Measurements from ENCODE around the gene ARHGEF28.

ARHGEF28 gene

DNA sequence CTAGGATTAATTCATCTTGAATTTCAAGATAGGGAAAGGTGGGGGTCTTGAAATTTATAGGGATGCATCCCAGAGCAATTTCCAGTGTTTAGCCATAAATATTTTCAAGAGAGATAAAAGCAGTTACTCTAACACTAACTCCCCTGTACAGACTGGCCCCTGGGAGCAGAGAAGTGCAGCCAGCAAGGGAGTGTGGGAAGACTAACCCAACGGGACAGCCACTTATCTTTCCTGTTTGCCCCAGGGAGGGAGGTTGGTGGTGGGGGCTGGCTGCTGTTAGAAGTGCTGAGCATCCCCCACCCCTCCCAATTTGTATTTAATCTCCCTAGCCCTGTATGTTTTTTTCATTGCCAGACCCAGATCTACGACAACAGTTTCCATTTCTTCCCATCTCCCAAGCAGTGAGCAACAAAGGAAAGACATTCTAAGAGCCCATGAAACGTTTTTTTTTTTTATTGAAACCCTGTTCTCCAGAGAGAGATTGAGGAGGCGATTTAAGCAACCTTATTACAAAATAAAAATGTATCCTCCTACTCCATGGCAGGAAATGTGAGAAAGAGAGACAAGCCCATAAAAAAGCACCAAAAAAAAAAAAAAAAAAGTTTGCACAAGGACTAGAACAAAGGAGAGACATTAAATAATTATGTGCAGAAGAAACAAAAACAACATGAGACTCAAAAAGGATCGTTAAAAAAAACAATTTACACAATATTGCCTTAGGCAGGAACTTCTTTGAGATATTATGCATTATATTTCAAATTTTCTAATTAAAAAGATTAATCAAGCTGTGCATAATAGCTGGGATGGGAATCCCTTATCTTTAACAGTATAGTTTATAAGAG is 343.4 kb downstream of the ARHGEF28 start:
- no CpG with 5 or more reads among the region's 5 CpGs for WGBS (ENCODE audit: insufficient coverage, insufficient read length)
- no peaks in the 10 kb centered on the region for H3K4me1 ChIP-seq (ENCODE audit: control insufficient read depth, insufficient read depth, low read length)
- no peaks in the 10 kb centered on the region for H3K36me3 ChIP-seq (ENCODE audit: control insufficient read depth, insufficient read depth, low read length)
- no peak overlapping the region for H3K4me3 ChIP-seq (ENCODE audit: low read length)
- no peak for DNase-seq (ENCODE audit: low read depth, low spot score)
- H3K27ac ChIP-seq (ENCODE audit: low read length), result no peak overlapping the region
- no peaks in the 10 kb centered on the region for H3K27me3 ChIP-seq (ENCODE audit: control insufficient read depth, insufficient read depth, low read length)
- no peaks in the 10 kb centered on the region for H3K9me3 ChIP-seq (ENCODE audit: control insufficient read depth, insufficient read depth, low read length)

DNA sequence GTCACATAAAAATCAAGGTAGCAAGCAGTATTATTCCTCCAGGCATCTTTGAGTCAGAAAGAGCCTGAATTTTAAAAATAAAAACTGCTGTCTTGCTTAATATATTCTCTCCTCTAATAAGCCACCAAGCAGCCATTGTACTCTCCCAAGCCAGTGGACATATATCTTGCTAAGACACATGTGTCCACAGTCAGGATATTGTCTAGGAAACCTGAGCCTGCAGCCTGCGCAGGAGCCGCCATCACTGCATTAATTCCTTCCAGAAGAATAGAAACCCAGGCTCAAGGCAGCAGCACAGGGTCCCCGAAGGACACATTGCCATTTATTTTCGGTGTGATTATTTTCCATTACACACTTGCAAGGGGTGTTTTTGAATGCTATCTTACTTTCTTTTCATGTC is 345.3 kb downstream of the ARHGEF28 start:
- no peak overlapping the region for H3K4me3 ChIP-seq (ENCODE audit: low read length)
- H3K27ac ChIP-seq (ENCODE audit: low read length), result no peak overlapping the region
- WGBS (ENCODE audit: insufficient coverage, insufficient read length), result no CpG with 5 or more reads among the region's 4 CpGs
- no peaks in the 10 kb centered on the region for H3K36me3 ChIP-seq (ENCODE audit: control insufficient read depth, insufficient read depth, low read length)
- no peaks in the 10 kb centered on the region for H3K9me3 ChIP-seq (ENCODE audit: control insufficient read depth, insufficient read depth, low read length)
- no peaks in the 10 kb centered on the region for H3K27me3 ChIP-seq (ENCODE audit: control insufficient read depth, insufficient read depth, low read length)
- no peak for DNase-seq (ENCODE audit: low read depth, low spot score)
- no peaks in the 10 kb centered on the region for H3K4me1 ChIP-seq (ENCODE audit: control insufficient read depth, insufficient read depth, low read length)

DNA sequence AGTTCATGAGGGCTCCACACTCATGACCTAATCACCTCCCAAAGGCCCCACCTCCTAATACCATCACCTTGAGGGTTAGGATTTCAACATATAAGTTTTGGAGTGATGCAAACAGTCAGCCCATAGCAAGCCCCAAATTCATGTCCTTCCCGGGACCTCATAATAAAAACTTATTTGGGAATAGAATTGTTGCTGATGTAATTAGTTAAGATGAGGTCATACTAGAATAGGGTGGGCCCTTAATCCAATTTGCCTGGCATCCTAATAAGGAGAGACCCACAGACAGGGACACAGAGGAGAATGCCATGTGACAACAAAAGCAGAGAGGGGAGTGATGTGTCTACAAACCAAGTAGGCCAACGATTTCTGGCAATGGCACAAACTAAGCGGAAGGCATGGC is 347.1 kb downstream of the ARHGEF28 start:
- H3K27ac ChIP-seq (ENCODE audit: low read length), result no peak overlapping the region
- no peak for DNase-seq (ENCODE audit: low read depth, low spot score)
- WGBS (ENCODE audit: insufficient coverage, insufficient read length), result no CpG with 5 or more reads among the region's 3 CpGs
- no peak overlapping the region for H3K4me3 ChIP-seq (ENCODE audit: low read length)
- H3K4me1 ChIP-seq (ENCODE audit: control insufficient read depth, insufficient read depth, low read length), result no peaks in the 10 kb centered on the region
- no peaks in the 10 kb centered on the region for H3K27me3 ChIP-seq (ENCODE audit: control insufficient read depth, insufficient read depth, low read length)
- no peaks in the 10 kb centered on the region for H3K36me3 ChIP-seq (ENCODE audit: control insufficient read depth, insufficient read depth, low read length)
- no peaks in the 10 kb centered on the region for H3K9me3 ChIP-seq (ENCODE audit: control insufficient read depth, insufficient read depth, low read length)

DNA sequence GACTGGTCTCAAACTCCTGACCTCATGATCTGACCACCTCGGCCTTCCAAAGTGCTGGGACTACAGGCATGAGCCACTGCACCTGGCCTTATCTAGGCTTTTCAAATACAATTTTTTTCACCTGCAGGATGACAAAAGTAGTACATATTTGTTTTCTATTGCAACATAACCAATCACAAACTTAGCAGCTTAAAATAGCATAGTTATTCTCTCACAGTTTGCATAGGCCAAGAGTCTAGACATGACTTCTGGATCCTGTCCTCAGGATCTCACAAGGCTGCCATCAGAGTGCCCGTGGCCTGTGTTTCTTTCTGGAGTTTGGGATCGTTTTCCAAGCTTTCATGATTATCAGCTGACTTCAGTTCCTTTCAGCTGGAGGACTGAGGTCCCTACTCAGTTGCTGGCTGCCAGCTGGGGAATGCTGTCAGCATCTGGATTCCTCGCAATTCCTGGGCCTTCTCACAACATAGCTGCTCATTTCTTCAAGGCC is 348.9 kb downstream of the ARHGEF28 start:
- no peaks in the 10 kb centered on the region for H3K9me3 ChIP-seq (ENCODE audit: control insufficient read depth, insufficient read depth, low read length)
- no peak for DNase-seq (ENCODE audit: low read depth, low spot score)
- no peaks in the 10 kb centered on the region for H3K4me1 ChIP-seq (ENCODE audit: control insufficient read depth, insufficient read depth, low read length)
- H3K36me3 ChIP-seq (ENCODE audit: control insufficient read depth, insufficient read depth, low read length), result no peaks in the 10 kb centered on the region
- H3K27ac ChIP-seq (ENCODE audit: low read length), result no peak overlapping the region
- no peaks in the 10 kb centered on the region for H3K27me3 ChIP-seq (ENCODE audit: control insufficient read depth, insufficient read depth, low read length)
- WGBS (ENCODE audit: insufficient coverage, insufficient read length), result no CpG with 5 or more reads among the region's 4 CpGs
- no peak overlapping the region for H3K4me3 ChIP-seq (ENCODE audit: low read length)

DNA sequence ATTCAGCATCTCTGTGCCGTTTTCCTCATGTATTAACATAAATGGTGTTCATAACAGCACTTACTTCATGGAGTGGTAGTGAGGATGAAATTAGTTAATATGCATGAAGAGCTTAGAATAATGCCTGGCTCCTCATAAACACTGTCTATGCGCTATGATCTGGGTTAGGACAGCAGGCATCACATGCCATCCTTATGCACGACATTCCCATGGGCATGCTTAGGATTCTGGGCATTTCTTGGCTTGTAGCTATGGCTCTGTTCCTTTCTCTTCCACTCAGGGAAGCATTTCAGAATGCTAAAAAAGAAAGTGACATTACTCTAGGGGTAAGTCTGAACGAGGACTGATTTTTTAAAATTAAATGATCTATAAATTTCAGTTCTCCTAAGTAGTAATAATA is 349.8 kb downstream of the ARHGEF28 start:
- no peaks in the 10 kb centered on the region for H3K36me3 ChIP-seq (ENCODE audit: control insufficient read depth, insufficient read depth, low read length)
- DNase-seq (ENCODE audit: low read depth, low spot score), result no peak
- no peaks in the 10 kb centered on the region for H3K27me3 ChIP-seq (ENCODE audit: control insufficient read depth, insufficient read depth, low read length)
- H3K27ac ChIP-seq (ENCODE audit: low read length), result no peak overlapping the region
- whole genome bisulfite sequencing (ENCODE audit: insufficient coverage, insufficient read length), result no CpG with 5 or more reads among the region's 4 CpGs
- no peak overlapping the region for H3K4me3 ChIP-seq (ENCODE audit: low read length)
- no peaks in the 10 kb centered on the region for H3K4me1 ChIP-seq (ENCODE audit: control insufficient read depth, insufficient read depth, low read length)
- no peaks in the 10 kb centered on the region for H3K9me3 ChIP-seq (ENCODE audit: control insufficient read depth, insufficient read depth, low read length)

DNA sequence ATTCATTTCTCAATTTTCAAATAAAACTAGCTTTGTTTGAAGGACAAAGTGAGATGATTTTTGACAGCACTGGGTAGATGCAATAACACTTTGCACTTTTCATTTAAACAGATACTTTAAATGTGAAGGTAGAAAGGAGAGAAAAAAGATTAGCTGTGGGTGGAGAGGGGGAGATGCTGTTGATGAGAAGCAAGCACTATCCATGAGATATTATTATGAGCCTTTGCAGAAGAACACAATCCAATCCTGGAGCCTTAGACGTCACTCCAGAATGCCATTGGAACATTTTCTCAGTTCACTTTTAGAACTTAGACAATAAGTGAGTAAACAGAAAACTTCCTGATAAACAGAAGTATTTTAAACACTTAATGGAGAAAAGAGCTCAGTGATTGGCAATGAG is 351.1 kb downstream of the ARHGEF28 start:
- WGBS (ENCODE audit: insufficient coverage, insufficient read length), result no CpG with 5 or more reads among the region's 1 CpG
- Histone ChIP-seq H3K36me3 (ENCODE audit: control insufficient read depth, insufficient read depth, low read length) (no peaks in the 10 kb centered on the region), H3K27ac (ENCODE audit: low read length) (no peak overlapping the region), H3K4me3 (ENCODE audit: low read length) (no peak overlapping the region), H3K27me3 (ENCODE audit: control insufficient read depth, insufficient read depth, low read length) (no peaks in the 10 kb centered on the region), H3K4me1 (ENCODE audit: control insufficient read depth, insufficient read depth, low read length) (no peaks in the 10 kb centered on the region), H3K9me3 (ENCODE audit: control insufficient read depth, insufficient read depth, low read length) (no peaks in the 10 kb centered on the region)
- DNase-seq (ENCODE audit: low read depth, low spot score), result no peak

DNA sequence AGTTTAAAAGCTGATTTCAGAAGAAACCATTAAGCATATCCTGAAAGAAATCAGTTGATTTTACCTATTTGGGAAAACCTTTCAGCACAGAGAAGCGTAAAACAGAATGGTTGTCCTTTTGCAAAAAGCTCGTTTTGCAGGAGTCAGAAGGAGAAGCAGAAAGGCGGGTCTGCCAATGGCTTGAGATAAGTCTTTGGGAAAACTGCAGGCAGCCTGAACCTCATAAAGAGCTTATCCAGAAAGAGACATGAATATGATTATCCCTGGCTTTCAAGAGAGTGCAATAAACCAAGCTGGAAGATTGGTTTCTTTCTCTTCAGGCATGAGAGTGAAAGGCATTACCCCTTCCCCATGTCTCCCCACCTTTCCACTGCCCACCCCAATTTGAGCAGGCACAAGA is 353.3 kb downstream of the ARHGEF28 start:
- DNase-seq (ENCODE audit: low read depth, low spot score), result no peak
- Histone ChIP-seq H3K27me3 (ENCODE audit: control insufficient read depth, insufficient read depth, low read length) (no peaks in the 10 kb centered on the region), H3K4me1 (ENCODE audit: control insufficient read depth, insufficient read depth, low read length) (no peaks in the 10 kb centered on the region), H3K9me3 (ENCODE audit: control insufficient read depth, insufficient read depth, low read length) (no peaks in the 10 kb centered on the region), H3K27ac (ENCODE audit: low read length) (no peak overlapping the region), H3K4me3 (ENCODE audit: low read length) (no peak overlapping the region), H3K36me3 (ENCODE audit: control insufficient read depth, insufficient read depth, low read length) (no peaks in the 10 kb centered on the region)
- WGBS (ENCODE audit: insufficient coverage, insufficient read length), result no CpG with 5 or more reads among the region's 3 CpGs

DNA sequence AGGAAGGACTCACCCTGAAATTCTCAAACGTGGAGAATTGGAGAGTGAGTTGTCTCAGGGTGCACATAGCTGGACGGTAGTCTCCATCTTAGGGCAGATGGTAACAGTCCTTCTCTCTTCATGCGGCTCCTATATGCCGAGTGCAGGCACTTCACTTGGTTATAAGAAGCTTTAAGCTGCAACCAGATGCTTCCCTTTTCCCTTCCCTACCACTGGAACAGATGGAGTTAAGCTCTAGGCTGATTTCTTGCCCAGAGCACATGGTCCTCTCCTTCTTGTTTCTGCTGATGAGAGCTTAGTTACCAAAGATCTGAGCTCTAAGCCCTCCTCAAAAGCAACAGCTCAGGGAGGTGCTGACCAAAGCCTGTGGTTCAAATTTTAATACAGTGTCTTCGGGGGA is 355.7 kb downstream of the ARHGEF28 start:
- no peaks in the 10 kb centered on the region for H3K36me3 ChIP-seq (ENCODE audit: control insufficient read depth, insufficient read depth, low read length)
- no peaks in the 10 kb centered on the region for H3K9me3 ChIP-seq (ENCODE audit: control insufficient read depth, insufficient read depth, low read length)
- H3K4me3 ChIP-seq (ENCODE audit: low read length), result no peak overlapping the region
- DNase-seq (ENCODE audit: low read depth, low spot score), result no peak
- WGBS (ENCODE audit: insufficient coverage, insufficient read length), result no CpG with 5 or more reads among the region's 5 CpGs
- no peaks in the 10 kb centered on the region for H3K4me1 ChIP-seq (ENCODE audit: control insufficient read depth, insufficient read depth, low read length)
- H3K27ac ChIP-seq (ENCODE audit: low read length), result no peak overlapping the region
- H3K27me3 ChIP-seq (ENCODE audit: control insufficient read depth, insufficient read depth, low read length), result no peaks in the 10 kb centered on the region

DNA sequence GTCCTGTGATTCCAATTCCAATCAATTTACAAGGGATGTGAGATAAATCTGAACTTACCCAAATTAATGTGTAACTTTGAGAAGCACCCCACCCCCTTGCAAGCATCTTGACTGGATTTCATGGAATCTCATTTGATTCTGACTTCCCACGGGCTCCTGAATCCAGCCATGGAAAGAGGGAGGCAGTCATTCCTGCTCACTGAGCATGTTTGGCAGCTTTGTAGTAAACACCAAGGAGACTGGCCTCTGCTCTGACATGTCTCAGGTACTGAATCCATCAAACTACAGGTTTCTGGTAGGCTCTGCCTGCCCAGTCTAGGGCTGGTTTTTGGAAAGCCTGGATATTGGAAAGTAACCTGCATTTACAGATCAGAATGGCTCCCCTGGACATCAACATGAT is 357.6 kb downstream of the ARHGEF28 start:
- Histone ChIP-seq H3K4me1 (ENCODE audit: control insufficient read depth, insufficient read depth, low read length) (no peaks in the 10 kb centered on the region), H3K27me3 (ENCODE audit: control insufficient read depth, insufficient read depth, low read length) (no peaks in the 10 kb centered on the region), H3K36me3 (ENCODE audit: control insufficient read depth, insufficient read depth, low read length) (no peaks in the 10 kb centered on the region), H3K27ac (ENCODE audit: low read length) (no peak overlapping the region), H3K9me3 (ENCODE audit: control insufficient read depth, insufficient read depth, low read length) (no peaks in the 10 kb centered on the region), H3K4me3 (ENCODE audit: low read length) (no peak overlapping the region)
- no CpG with 5 or more reads among the region's 1 CpG for WGBS (ENCODE audit: insufficient coverage, insufficient read length)
- no peak for DNase-seq (ENCODE audit: low read depth, low spot score)

DNA sequence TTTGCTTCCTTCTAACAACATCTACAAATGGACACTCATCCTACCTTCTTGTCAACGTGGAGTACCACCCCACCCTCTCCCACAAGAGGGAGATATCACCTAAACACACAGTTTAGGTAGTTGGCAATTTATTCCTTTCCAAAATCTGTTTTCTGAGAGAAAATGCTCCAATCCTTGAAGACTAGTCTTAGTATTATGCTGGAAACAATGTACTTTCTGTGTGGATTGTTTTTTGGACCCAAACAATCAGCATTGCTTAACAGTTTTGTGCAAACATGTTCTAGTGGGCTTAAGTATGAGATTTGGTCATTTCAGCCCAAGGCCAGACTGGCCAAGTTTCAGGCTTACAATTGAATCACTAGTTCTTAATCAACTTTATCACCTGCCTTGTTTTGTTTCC is 359.1 kb downstream of the ARHGEF28 start:
- H3K27ac ChIP-seq (ENCODE audit: low read length), result no peak overlapping the region
- H3K36me3 ChIP-seq (ENCODE audit: control insufficient read depth, insufficient read depth, low read length), result no peaks in the 10 kb centered on the region
- no peaks in the 10 kb centered on the region for H3K9me3 ChIP-seq (ENCODE audit: control insufficient read depth, insufficient read depth, low read length)
- no CpG with 5 or more reads among the region's 1 CpG for WGBS (ENCODE audit: insufficient coverage, insufficient read length)
- no peaks in the 10 kb centered on the region for H3K4me1 ChIP-seq (ENCODE audit: control insufficient read depth, insufficient read depth, low read length)
- no peaks in the 10 kb centered on the region for H3K27me3 ChIP-seq (ENCODE audit: control insufficient read depth, insufficient read depth, low read length)
- H3K4me3 ChIP-seq (ENCODE audit: low read length), result no peak overlapping the region
- DNase-seq (ENCODE audit: low read depth, low spot score), result no peak

DNA sequence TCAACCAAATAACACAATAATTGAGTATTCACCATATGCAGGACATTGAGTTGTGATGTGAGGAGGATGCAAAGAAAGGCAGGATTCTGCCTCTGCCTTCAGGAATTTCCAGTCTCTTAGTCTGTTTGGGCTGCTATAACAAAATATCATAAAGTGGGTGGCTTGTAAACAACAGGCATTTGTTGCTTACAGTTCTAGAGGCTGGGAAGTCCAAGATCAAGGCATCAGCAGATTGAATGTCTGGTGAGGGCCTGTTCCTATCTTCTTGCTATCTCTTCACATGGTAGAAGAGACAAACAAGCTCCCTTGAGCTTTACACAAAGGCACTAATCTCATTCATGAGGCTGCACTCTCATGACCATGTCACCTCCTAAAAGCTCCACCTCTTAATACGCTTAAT is 360.7 kb downstream of the ARHGEF28 start:
- DNase-seq (ENCODE audit: low read depth, low spot score), result no peak
- no peaks in the 10 kb centered on the region for H3K36me3 ChIP-seq (ENCODE audit: control insufficient read depth, insufficient read depth, low read length)
- no peak overlapping the region for H3K4me3 ChIP-seq (ENCODE audit: low read length)
- H3K27me3 ChIP-seq (ENCODE audit: control insufficient read depth, insufficient read depth, low read length), result no peaks in the 10 kb centered on the region
- H3K4me1 ChIP-seq (ENCODE audit: control insufficient read depth, insufficient read depth, low read length), result no peaks in the 10 kb centered on the region
- H3K9me3 ChIP-seq (ENCODE audit: control insufficient read depth, insufficient read depth, low read length), result no peaks in the 10 kb centered on the region
- no peak overlapping the region for H3K27ac ChIP-seq (ENCODE audit: low read length)
- no CpG with 5 or more reads among the region's 1 CpG for WGBS (ENCODE audit: insufficient coverage, insufficient read length)
